Measurements from ENCODE around the gene TRPC4.

The TRPC4 gene

DNA sequence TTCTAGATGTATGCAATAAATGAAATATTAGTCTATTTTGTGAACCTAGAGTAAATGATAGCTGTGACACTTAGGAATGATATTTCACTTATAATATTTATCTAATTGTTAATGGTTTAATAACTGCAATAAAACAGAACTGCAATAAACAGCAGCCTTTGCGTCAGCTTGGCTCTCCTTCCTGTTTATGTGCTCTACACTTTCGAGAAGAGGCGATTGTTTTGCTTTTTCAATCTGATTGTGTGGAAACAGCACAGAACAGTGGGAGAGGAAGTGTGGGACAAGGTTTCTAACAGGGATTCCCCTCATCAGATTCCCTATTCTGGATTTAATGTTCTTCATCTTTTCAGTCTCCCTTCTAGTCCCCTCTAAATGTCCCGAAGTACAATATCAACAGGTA is 17.3 kb upstream of the TRPC4 start:
- peaks cover 31% of the 10 kb centered on the region for H3K4me1 Mint-ChIP-seq
- TF ChIP-seq, protein P1, sequence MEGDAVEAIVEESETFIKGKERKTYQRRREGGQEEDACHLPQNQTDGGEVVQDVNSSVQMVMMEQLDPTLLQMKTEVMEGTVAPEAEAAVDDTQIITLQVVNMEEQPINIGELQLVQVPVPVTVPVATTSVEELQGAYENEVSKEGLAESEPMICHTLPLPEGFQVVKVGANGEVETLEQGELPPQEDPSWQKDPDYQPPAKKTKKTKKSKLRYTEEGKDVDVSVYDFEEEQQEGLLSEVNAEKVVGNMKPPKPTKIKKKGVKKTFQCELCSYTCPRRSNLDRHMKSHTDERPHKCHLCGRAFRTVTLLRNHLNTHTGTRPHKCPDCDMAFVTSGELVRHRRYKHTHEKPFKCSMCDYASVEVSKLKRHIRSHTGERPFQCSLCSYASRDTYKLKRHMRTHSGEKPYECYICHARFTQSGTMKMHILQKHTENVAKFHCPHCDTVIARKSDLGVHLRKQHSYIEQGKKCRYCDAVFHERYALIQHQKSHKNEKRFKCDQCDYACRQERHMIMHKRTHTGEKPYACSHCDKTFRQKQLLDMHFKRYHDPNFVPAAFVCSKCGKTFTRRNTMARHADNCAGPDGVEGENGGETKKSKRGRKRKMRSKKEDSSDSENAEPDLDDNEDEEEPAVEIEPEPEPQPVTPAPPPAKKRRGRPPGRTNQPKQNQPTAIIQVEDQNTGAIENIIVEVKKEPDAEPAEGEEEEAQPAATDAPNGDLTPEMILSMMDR (IDR thresholded peaks at IDR 0.05), result no peak
- H3K4me3 Mint-ChIP-seq, result no peak overlapping the region
- no peak overlapping the region for H3K27ac Mint-ChIP-seq
- no peaks in the 10 kb centered on the region for H3K9me3 Mint-ChIP-seq
- no peak for DNase-seq
- no peaks in the 10 kb centered on the region for H3K27me3 Mint-ChIP-seq (ENCODE audit: low read depth, poor library complexity)
- no peaks in the 10 kb centered on the region for H3K36me3 Mint-ChIP-seq (ENCODE audit: low read depth)

- Mint-ChIP-seq H3K36me3 (ENCODE audit: low read depth) (no peaks in the 10 kb centered on the region), H3K27me3 (ENCODE audit: low read depth, poor library complexity) (peaks cover 4% of the 10 kb centered on the region), H3K4me1 (peaks cover 31% of the 10 kb centered on the region), H3K9me3 (no peaks in the 10 kb centered on the region), H3K4me3 (no peak overlapping the region), H3K27ac (peak overlapping the region; percentile 79)
- no peak for DNase-seq
- TF ChIP-seq, protein P1 (IDR thresholded peaks at IDR 0.05), result no peak
These were observed 15.1 kb upstream of the TRPC4 start for GRCh38 chr13:37884674-37885073.

- TF ChIP-seq, protein P1 (IDR thresholded peaks at IDR 0.05), result no peak
- H3K27me3 Mint-ChIP-seq (ENCODE audit: low read depth, poor library complexity), result peaks cover 4% of the 10 kb centered on the region
- H3K4me3 Mint-ChIP-seq, result no peak overlapping the region
- no peaks in the 10 kb centered on the region for H3K9me3 Mint-ChIP-seq
- no peak overlapping the region for H3K27ac Mint-ChIP-seq
- H3K4me1 Mint-ChIP-seq, result peaks cover 31% of the 10 kb centered on the region
- H3K36me3 Mint-ChIP-seq (ENCODE audit: low read depth), result no peaks in the 10 kb centered on the region
- DNase-seq, result no peak
These were observed 14.5 kb upstream of the TRPC4 start for GRCh38 chr13:37884026-37884425.

DNA sequence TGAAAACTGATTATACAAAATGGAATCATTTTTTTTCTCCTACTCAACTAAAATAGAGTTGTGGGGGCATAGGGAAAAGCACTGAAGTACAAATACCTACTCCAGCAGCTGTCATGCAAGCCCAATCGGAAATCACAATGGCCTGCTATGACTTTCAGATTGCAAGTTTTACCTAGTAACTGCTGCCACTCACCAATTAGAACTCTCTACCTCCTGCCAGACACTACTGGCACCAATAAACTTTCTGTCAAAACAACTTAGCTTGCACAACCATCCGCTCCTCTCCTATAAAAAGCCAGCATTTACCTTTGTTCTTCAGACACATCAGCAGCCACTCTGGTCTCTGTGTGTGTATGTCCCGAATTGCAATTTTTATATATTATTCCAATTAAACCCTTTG is 9.3 kb upstream of the TRPC4 start:
- DNase-seq, result no peak
- TF ChIP-seq, protein P1 (IDR thresholded peaks at IDR 0.05), result no peak
- no peaks in the 10 kb centered on the region for H3K4me1 Mint-ChIP-seq
- no peaks in the 10 kb centered on the region for H3K9me3 Mint-ChIP-seq
- no peaks in the 10 kb centered on the region for H3K36me3 Mint-ChIP-seq (ENCODE audit: low read depth)
- peaks cover 4% of the 10 kb centered on the region for H3K27me3 Mint-ChIP-seq (ENCODE audit: low read depth, poor library complexity)
- no peak overlapping the region for H3K4me3 Mint-ChIP-seq
- no peak overlapping the region for H3K27ac Mint-ChIP-seq

DNA sequence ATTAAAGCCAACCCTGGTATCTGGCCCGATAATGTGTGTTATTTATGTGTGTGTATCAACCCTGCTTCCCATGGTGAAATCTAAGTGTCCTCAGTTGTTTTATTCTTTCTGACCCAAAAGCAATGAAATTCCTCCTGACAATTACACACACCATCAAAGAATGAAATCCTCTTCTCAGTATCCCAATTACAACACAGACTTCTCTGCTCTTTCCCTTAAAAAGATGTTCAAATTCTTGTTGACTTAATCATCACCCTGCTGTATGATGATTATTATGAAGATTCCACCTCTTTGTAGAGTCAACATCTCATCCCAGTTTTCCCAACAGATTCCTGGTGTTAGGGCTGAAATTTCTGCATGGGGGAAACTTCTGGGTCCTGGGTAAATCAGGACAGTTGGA is 8.9 kb upstream of the TRPC4 start:
- Mint-ChIP-seq H3K36me3 (ENCODE audit: low read depth) (no peaks in the 10 kb centered on the region), H3K4me1 (no peaks in the 10 kb centered on the region), H3K27me3 (ENCODE audit: low read depth, poor library complexity) (peaks cover 4% of the 10 kb centered on the region), H3K27ac (no peak overlapping the region), H3K4me3 (no peak overlapping the region), H3K9me3 (no peaks in the 10 kb centered on the region)
- no peak for DNase-seq
- TF ChIP-seq, protein P1 (IDR thresholded peaks at IDR 0.05), result no peak

DNA sequence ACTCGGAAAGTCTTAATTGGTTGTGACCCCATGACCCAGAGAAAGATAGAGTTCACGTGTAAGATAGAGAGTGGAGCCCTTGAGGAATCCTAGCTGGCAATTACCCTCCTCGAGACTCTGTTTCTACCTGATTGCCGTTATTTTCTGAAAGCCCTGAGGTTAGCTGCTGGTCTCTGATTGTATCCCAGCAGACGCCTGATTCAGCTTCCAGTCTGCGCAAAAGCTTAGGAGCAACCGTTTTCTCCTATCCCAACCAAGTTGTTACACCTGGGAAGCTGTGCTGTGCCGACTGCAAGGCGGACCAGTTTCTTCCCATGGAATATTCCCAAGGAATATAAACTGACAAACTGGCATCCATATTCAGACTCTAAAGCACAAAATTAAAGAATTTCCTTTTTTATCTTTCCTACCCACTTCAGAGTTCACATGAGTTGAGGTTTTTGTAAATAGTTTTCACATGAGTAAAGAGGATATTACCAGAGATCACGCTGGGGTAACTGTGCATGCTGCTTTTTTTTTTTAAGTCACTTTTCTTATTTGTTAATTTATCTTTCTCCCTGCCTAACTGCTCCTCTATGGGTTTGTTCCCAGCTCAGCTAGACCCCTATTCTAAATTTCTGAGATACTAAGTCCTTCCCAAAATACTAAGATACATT is 1.5 kb upstream of the TRPC4 start:
- Mint-ChIP-seq H3K36me3 (ENCODE audit: low read depth) (no peaks in the 10 kb centered on the region), H3K27ac (no peak overlapping the region), H3K4me3 (peak overlapping the region; percentile 92), H3K27me3 (ENCODE audit: low read depth, poor library complexity) (peaks cover 36% of the 10 kb centered on the region), H3K9me3 (no peaks in the 10 kb centered on the region), H3K4me1 (peaks cover 30% of the 10 kb centered on the region)
- no peak for DNase-seq
- TF ChIP-seq, protein P1 (IDR thresholded peaks at IDR 0.05), result no peak
